Esophagus muscularis mucosa (tissue), 4 donors: Measurements from ENCODE around the gene GALNT18. TPM values are rescaled to one million over a fixed set of nuclear protein-coding genes. Genes with fewer than 3 reads are reported as not detected.

ENCODE experiments used
- DNase-seq: peaks from one replicate; pipeline ENCODE4 v3.0.0-alpha.2; 2017; ENCODE audit errors: extremely low spot score
- H3K27ac ChIP-seq, 4 donors: fragments of 200-600 bp; sonication (generic); replicated peaks in 1 of 4; 1 replicate in 3 of 4; 2 replicates in 1 of 4; pipeline ENCODE4 v1.5.1; 2016 to 2019; ENCODE audit warnings: mild to moderate bottlenecking in 1 of 4
- H3K27me3 ChIP-seq, 4 donors: fragments of 200-600 bp; sonication (generic); one replicate each; pipeline versions ENCODE4 v1.5.1 to v1.6.0; 2016 to 2019
- H3K36me3 ChIP-seq, 4 donors: fragments of 200-600 bp; sonication (generic); one replicate each; pipeline ENCODE4 v1.5.1; 2016 to 2019
- H3K4me1 ChIP-seq, 4 donors: fragments of 200-600 bp; sonication (generic); one replicate each; pipeline ENCODE4 v1.5.1; 2016 to 2019
- H3K4me3 ChIP-seq, 4 donors: fragments of 200-600 bp; sonication (generic); 1 replicate in 2 of 4; 2 replicates in 2 of 4; pipeline ENCODE4 v1.5.1; 2016 to 2019; ENCODE audit warnings: mild to moderate bottlenecking in 4 of 4, moderate library complexity in 1 of 4
- H3K9me3 ChIP-seq, 4 donors: fragments of 200-600 bp; sonication (generic); 1 replicate in 3 of 4; 2 replicates in 1 of 4; pipeline ENCODE4 v1.5.1; 2016 to 2019
- CTCF ChIP-seq, 3 experiments: fragments of 200-600 bp in 2 of 3; fragments of 450-650 bp in 1 of 3; sonication (generic) in 2 of 3; IDR thresholded peaks; one replicate each; pipeline ENCODE4 v1.5.1; 2017 to 2019; ENCODE audit warnings: antibody characterized with exemption in 3 of 3, mild to moderate bottlenecking in 2 of 3, moderate library complexity in 1 of 3
- EP300 ChIP-seq: sonication (generic); formaldehyde crosslinking; IDR thresholded peaks from one replicate; pipeline ENCODE4 v1.6.1; 2017; ENCODE audit warnings: antibody characterized with exemption
- POLR2A ChIP-seq: fragments of 450-650 bp; IDR thresholded peaks from one replicate; pipeline ENCODE4 v1.6.1; 2017; ENCODE audit warnings: antibody characterized with exemption, moderate library complexity, mild to moderate bottlenecking, low read depth
- POLR2AphosphoS5 ChIP-seq, 2 donors: sonication (generic); formaldehyde crosslinking; IDR thresholded peaks; one replicate each; pipeline ENCODE4 v1.6.1; 2017; ENCODE audit warnings: antibody characterized with exemption in 2 of 2
- WGBS: methylation state at CpG from one replicate; pipeline ENCODE4 v1.1.5; 2018; 5-methylcytosine and 5-hydroxymethylcytosine counted together
- intact Hi-C: fragments of 100-400 bp; cut with DNase I; formaldehyde crosslinking; loops from one replicate; pipeline ENCODE4 v1.15.1; 2023
- total RNA-seq, 4 donors: library from RNA; depleted of rRNA; stranded (reverse); fragments of >200 nt; gene quantifications; one replicate each; pipeline versions ENCODE4 v1.1.0 to v1.2.1, GENCODE V29; 2016

Gene GALNT18
- total RNA-seq, 4 donors from 2014 or later: 29.1 to 67.0 (median 49.3) TPM

GRCh38 chr11:11334607-11335006 is 287.2 kb downstream of the GALNT18 start:
- H3K9me3 ChIP-seq: no peaks in the 10 kb centered on the region
- no peak overlapping the region for H3K27ac ChIP-seq
- 79% methylated on average over 4 of the region's 4 CpGs for WGBS
- no peaks in the 10 kb centered on the region for H3K27me3 ChIP-seq
- no peak for DNase-seq
- H3K4me3 ChIP-seq: no peak overlapping the region
- peaks cover 0 to 60% (median 34%) of the 10 kb centered on the region in 4 donors for H3K36me3 ChIP-seq
- TF ChIP-seq EP300 (no peak), POLR2A (no peak), CTCF (IDR thresholded peaks at IDR 0.05) (no peak), POLR2AphosphoS5 (IDR thresholded peaks at IDR 0.05) (no peak)
- H3K4me1 ChIP-seq: no peaks in the 10 kb centered on the region
- intact Hi-C loops: no loop called here

- peaks cover 0 to 78% (median 43%) of the 10 kb centered on the region in 4 donors for H3K36me3 ChIP-seq
Measured at GRCh38 chr11:11332141-11332710, 289.6 kb downstream of the GALNT18 start.

GRCh38 chr11:11329062-11329806 is 292.6 kb downstream of the GALNT18 start:
- no peak for DNase-seq
- WGBS: 71% methylated on average over 4 of the region's 4 CpGs
- Histone ChIP-seq H3K36me3 (peaks cover 11 to 88% (median 60%) of the 10 kb centered on the region in 4 donors), H3K4me1 (no peaks in the 10 kb centered on the region), H3K9me3 (no peaks in the 10 kb centered on the region), H3K27me3 (no peaks in the 10 kb centered on the region), H3K4me3 (no peak overlapping the region), H3K27ac (no peak overlapping the region)
- TF ChIP-seq POLR2AphosphoS5 (IDR thresholded peaks at IDR 0.05): no peak
- no peak for TF ChIP-seq CTCF (IDR thresholded peaks at IDR 0.05)
- TF ChIP-seq POLR2A: no peak
- no peak for TF ChIP-seq EP300
- intact Hi-C loops: no loop called here

More at GRCh38 chr11:11332141-11332710, 289.6 kb downstream of the GALNT18 start:
- Histone ChIP-seq H3K4me1 (no peaks in the 10 kb centered on the region), H3K9me3 (no peaks in the 10 kb centered on the region), H3K27ac (no peak overlapping the region), H3K27me3 (no peaks in the 10 kb centered on the region), H3K4me3 (no peak overlapping the region)
- TF ChIP-seq EP300 (no peak), POLR2A (no peak), CTCF (IDR thresholded peaks at IDR 0.05) (no peak), POLR2AphosphoS5 (IDR thresholded peaks at IDR 0.05) (no peak)
- DNase-seq: no peak
- intact Hi-C loops: no loop called here
- 91% methylated on average over 5 of the region's 5 CpGs for WGBS

DNA sequence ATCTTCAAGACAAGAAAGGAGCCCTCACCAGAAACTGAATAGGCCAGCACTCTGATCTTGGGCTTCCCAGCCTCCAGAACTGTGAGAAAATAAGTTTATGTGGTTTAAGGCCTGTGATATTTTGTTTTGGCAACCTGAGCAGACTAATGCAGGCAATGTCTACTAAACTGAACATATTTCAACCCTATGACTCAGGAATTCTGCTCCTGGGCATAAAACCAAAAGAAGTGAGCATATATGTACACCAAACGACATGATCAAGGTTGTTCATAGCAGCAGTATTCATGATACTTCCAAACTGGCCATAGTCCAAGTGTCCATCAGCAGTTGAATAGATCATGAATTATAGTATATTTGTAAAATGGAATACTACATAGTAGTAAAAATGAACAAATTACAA is 297.7 kb downstream of the GALNT18 start:
- no peak overlapping the region for H3K27ac ChIP-seq
- no peak for DNase-seq
- peaks cover 11 to 82% (median 52%) of the 10 kb centered on the region in 4 donors for H3K36me3 ChIP-seq
- WGBS: 62% methylated on average over 1 of the region's 1 CpG
- intact Hi-C loops: no loop called here
- H3K27me3 ChIP-seq: no peaks in the 10 kb centered on the region
- TF ChIP-seq POLR2AphosphoS5 (IDR thresholded peaks at IDR 0.05): no peak
- TF ChIP-seq CTCF (IDR thresholded peaks at IDR 0.05): no peak
- no peak for TF ChIP-seq EP300
- TF ChIP-seq POLR2A: no peak
- H3K4me1 ChIP-seq: no peaks in the 10 kb centered on the region
- no peaks in the 10 kb centered on the region for H3K9me3 ChIP-seq
- no peak overlapping the region for H3K4me3 ChIP-seq
